COR-L47 (cell line): ENCODE results near the gene WFDC10B.
"Not testable (repeated sequence)": the region's sequence is repeated elsewhere in the genome, so short reads cannot be mapped to it uniquely, and the experiment has no call there.

Source experiments
- DNase-seq: peaks from one replicate; lab custom pipeline; 2025; lab: John Stamatoyannopoulos, UW

Gene WFDC10B

GRCh38 chr20:45704969-45705637, at the start of gene WFDC10B:
TSS of gene WFDC10B (minus strand) at chr20:45705019. CDS start at chr20:45685992, 19,027 bp downstream.
- peak; percentile 62 for DNase-seq

- no peak for DNase-seq
Measured at GRCh38 chr20:45752746-45753145, 47.9 kb upstream of the WFDC10B start.

- no peak for DNase-seq
Measured at GRCh38 chr20:45751721-45752120, 46.9 kb upstream of the WFDC10B start.

GRCh38 chr20:45745015-45745414, 40.2 kb upstream of the WFDC10B start:
- no peak for DNase-seq

- no peak for DNase-seq
Measured at GRCh38 chr20:45742596-45742995, 37.8 kb upstream of the WFDC10B start.

GRCh38 chr20:45735988-45736387, 31.2 kb upstream of the WFDC10B start:
- no peak for DNase-seq

GRCh38 chr20:45735552-45735951, 30.7 kb upstream of the WFDC10B start:
- no peak for DNase-seq

- DNase-seq: no peak
Measured at GRCh38 chr20:45732199-45732598, 27.4 kb upstream of the WFDC10B start.

GRCh38 chr20:45727044-45727443, 22.2 kb upstream of the WFDC10B start:
- DNase-seq: no peak

- DNase-seq: no peak
Measured at GRCh38 chr20:45725134-45725533, 20.3 kb upstream of the WFDC10B start.

- DNase-seq: no peak
Measured at GRCh38 chr20:45722047-45722446, 17.2 kb upstream of the WFDC10B start, which contains the start of gene SPINT4. TSS of gene SPINT4 (plus strand) at chr20:45722347. CDS start at chr20:45722368, 21 bp downstream.

- DNase-seq: not testable (repeated sequence)
Measured at GRCh38 chr20:45716141-45716688, 11.4 kb upstream of the WFDC10B start.

GRCh38 chr20:45701873-45702272, 2.9 kb downstream of the WFDC10B start, which contains the start of gene WFDC13:
TSS of gene WFDC13 (plus strand) at chr20:45702038. CDS start at chr20:45702124, 86 bp downstream.
- no peak for DNase-seq

- no peak for DNase-seq
Measured at GRCh38 chr20:45701104-45701503, 3.7 kb downstream of the WFDC10B start.

- no peak for DNase-seq
Measured at GRCh38 chr20:45695496-45695895, 9.3 kb downstream of the WFDC10B start.

GRCh38 chr20:45693346-45693745, 11.5 kb downstream of the WFDC10B start:
- DNase-seq: not testable (repeated sequence)

GRCh38 chr20:45685896-45686295, 18.9 kb downstream of the WFDC10B start:
- DNase-seq: no peak

GRCh38 chr20:45679650-45680049, 25.2 kb downstream of the WFDC10B start:
- DNase-seq: no peak

GRCh38 chr20:45672765-45673164, 32.1 kb downstream of the WFDC10B start:
- no peak for DNase-seq

- DNase-seq: no peak
Measured at GRCh38 chr20:45670139-45670538, 34.7 kb downstream of the WFDC10B start, which contains the start of gene WFDC11. TSS of gene WFDC11 (minus strand) at chr20:45670239. CDS start at chr20:45650600, 19,639 bp downstream.

- DNase-seq: not testable (repeated sequence)
Measured at GRCh38 chr20:45657038-45657437, 47.8 kb downstream of the WFDC10B start.

- not testable (repeated sequence) for DNase-seq
Measured at GRCh38 chr20:45651726-45652125, 53.1 kb downstream of the WFDC10B start.

- DNase-seq: no peak
Measured at GRCh38 chr20:45649312-45649863, 55.4 kb downstream of the WFDC10B start.
